Stomach smooth muscle (tissue), 2 donors: ENCODE results near the gene TYMP.
A peak's percentile ranks its signal among the peaks of the same experiment; 100 is the strongest.

Experiments
- H3K27ac ChIP-seq: one replicate; pipeline ENCODE4 v1.7.0; 2013; ENCODE audit warnings: mild to moderate bottlenecking, low read length, inconsistent platforms
- H3K27me3 ChIP-seq, 2 donors: one replicate each; pipeline ENCODE4 v1.7.0; 2013; ENCODE audit warnings: low read length in 2 of 2; ENCODE audit not compliant: insufficient read depth in 2 of 2, control insufficient read depth in 1 of 2
- H3K36me3 ChIP-seq, 2 donors: one replicate each; pipeline ENCODE4 v1.7.0; 2013; ENCODE audit warnings: low read length in 2 of 2; ENCODE audit not compliant: control insufficient read depth in 2 of 2, insufficient read depth in 2 of 2
- H3K4me1 ChIP-seq: one replicate; pipeline ENCODE4 v1.7.0; 2013; ENCODE audit warnings: low read length; ENCODE audit not compliant: control insufficient read depth, insufficient read depth
- H3K4me3 ChIP-seq, 2 donors: one replicate each; pipeline ENCODE4 v1.7.0; 2013; ENCODE audit warnings: low read length in 2 of 2
- H3K9ac ChIP-seq, 2 donors: one replicate each; pipeline ENCODE4 v1.7.0; 2013; ENCODE audit warnings: low read length in 2 of 2, mild to moderate bottlenecking in 1 of 2
- H3K9me3 ChIP-seq, 2 donors: one replicate each; pipeline ENCODE4 v1.7.0; 2013; ENCODE audit warnings: low read length in 2 of 2; ENCODE audit not compliant: control insufficient read depth in 2 of 2
- donor health status: healthy.
- donor health status: Pancreatic carcinoma.

The TYMP gene

DNA sequence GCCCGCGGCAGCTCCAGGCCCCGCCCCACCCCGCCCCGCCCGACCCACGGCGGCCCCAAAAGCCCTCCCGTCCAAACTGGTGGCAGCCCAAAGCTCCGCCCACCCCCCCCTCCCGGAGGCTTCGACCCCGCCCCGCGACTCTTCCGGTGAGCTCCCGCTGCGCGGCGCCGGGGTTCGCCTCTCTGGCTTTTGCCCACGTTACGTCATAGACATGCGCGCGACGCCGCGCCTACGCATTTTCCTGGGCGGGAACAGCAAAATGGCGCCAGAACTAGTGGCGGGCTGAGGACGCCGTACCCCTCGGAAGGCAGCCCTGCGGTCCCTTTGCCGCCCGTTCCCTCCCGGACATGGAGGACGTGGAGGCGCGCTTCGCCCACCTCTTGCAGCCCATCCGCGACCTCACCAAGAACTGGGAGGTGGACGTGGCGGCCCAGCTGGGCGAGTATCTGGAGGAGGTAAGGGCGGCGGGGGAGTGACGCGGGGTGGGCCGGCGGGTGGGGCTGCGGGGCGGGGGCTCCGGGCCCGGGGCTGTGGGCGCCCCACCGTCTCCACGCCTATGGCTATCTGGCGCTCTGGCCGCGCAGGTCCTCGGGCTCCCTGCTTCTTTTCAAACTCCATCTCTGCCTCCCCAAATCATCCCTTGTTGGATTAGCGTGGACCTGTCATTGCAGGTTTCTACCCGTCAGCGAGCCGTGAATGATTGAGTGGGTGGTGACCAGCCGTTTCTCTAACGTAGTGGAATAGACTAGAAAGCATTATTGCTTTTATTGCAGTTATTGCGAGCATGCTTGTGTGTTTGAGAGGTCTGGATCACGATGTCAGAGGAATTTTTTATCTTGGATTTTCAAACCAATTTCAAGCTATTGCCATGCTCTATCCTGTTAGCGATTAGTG lies 21.6 kb downstream of the TYMP start, which contains the start of gene NCAPH2:
TSS of gene NCAPH2 (plus strand) at position 234 of the 894 bp plus-strand sequence. CDS start at position 348, 114 bp downstream.
- peak within 1 kb of the TSS; percentile 89 to 94 for H3K9ac ChIP-seq
- H3K4me3 ChIP-seq, result peak within 1 kb of the TSS; percentile 93 to 98
- no peaks in the 10 kb centered on the region for H3K9me3 ChIP-seq
- peaks cover 11 to 16% of the 10 kb centered on the region in 2 donors for H3K36me3 ChIP-seq
- peaks cover 26% of the 10 kb centered on the region for H3K4me1 ChIP-seq
- peak within 1 kb of the TSS; percentile 85 for H3K27ac ChIP-seq
- H3K27me3 ChIP-seq, result no peaks in the 10 kb centered on the region

DNA sequence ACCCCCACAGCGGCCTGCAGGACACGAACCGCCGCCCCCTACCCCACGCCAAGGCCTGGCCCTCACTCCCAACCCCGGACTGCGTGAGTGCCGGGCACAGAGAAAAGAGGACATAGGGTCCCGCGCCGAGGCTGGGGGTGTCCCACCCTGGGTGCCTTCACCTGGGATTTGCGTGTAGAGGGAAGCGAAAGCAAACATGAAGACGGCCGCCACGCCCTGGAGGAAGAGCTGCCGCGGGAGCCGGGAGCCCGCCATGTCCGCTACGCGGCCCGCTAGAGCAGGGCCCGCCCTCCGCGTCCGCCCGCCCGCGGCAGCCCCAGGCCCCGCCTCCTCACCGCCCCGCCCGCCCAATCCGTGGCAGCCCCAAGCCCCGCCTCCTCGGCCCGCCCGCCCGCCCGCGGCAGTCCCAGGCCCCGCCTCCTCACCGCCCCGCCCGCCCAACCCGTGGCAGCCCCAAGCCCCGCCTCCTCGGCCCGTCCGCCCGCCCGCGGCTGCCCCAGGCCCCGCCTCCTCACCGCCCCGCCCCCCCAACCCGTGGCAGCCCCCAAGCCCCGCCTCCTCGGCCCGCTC lies 22.3 kb downstream of the TYMP start, which contains the start of gene LMF2:
TSS of gene LMF2 (minus strand) at position 282 of the 570 bp plus-strand sequence. CDS start at position 255, 27 bp downstream.
- Histone ChIP-seq H3K36me3 (peaks cover 18% of the 10 kb centered on the region in 2 donors), H3K9me3 (no peaks in the 10 kb centered on the region), H3K27ac (peak within 1 kb of the TSS; percentile 85), H3K4me1 (peaks cover 26% of the 10 kb centered on the region), H3K27me3 (no peaks in the 10 kb centered on the region), H3K9ac (peak within 1 kb of the TSS; percentile 89 to 94), H3K4me3 (peak within 1 kb of the TSS; percentile 93 to 98)

GRCh38 chr22:50506611-50507420 lies 23.0 kb downstream of the TYMP start:
- Histone ChIP-seq H3K27ac (peak overlapping the region; percentile 83), H3K9ac (peak overlapping the region; percentile 89 to 94), H3K27me3 (no peaks in the 10 kb centered on the region), H3K36me3 (peaks cover 14 to 22% of the 10 kb centered on the region in 2 donors), H3K9me3 (no peaks in the 10 kb centered on the region), H3K4me3 (peak overlapping the region; percentile 86 to 98), H3K4me1 (peaks cover 26% of the 10 kb centered on the region)

DNA sequence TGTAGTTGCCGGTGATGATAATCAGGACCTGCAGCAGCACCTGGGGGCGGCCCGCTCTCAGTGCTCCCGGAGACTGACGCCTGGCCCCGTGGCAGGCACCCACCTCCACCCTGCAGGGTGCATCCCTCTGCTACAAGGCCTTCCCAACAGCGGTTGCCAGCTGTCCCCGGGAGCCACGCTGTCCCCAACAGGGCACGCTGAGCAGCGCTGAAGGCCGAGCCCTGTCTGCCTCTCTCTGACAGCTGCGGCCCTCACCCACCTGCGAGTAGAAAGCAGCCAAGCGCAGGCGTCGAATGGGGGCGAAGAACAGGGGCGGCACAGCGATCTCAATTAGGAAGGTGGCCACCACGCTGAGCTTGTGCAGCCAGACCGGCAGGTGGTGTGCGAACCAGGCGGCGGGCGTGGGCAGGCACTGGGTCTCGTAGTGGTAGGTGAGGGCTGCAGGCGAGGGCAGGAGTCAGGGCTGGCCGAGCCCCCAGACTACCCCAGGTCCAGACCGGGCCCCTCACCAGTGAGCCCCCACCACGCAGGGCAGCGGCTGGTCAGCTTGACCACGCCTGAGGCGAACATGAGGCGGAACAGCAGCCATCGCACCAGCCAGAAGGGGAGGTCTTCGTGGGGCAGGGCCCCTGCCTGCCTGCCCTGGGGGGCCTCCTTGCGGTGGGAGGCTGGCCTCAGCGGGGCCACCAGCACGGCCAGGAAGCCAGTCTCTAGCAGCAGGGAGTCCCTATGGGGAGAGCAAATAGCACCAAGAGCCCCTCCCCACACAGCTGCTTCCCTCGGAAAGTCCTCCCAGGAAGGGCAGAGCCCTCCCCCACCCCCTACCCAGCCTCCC lies 23.8 kb downstream of the TYMP start:
- Histone ChIP-seq H3K27me3 (no peaks in the 10 kb centered on the region), H3K9me3 (no peaks in the 10 kb centered on the region), H3K36me3 (peaks cover 14 to 22% of the 10 kb centered on the region in 2 donors), H3K4me3 (peak overlapping the region; percentile 86 to 98), H3K9ac (peak overlapping the region in 1 of 2 donors; percentile 89), H3K4me1 (peaks cover 26% of the 10 kb centered on the region), H3K27ac (no peak overlapping the region)

- Histone ChIP-seq H3K36me3 (peaks cover 14 to 22% of the 10 kb centered on the region in 2 donors), H3K27ac (no peak overlapping the region), H3K4me3 (no peak overlapping the region), H3K9ac (no peak overlapping the region), H3K27me3 (no peaks in the 10 kb centered on the region), H3K9me3 (no peaks in the 10 kb centered on the region), H3K4me1 (peaks cover 26% of the 10 kb centered on the region)
These were observed 24.5 kb downstream of the TYMP start for GRCh38 chr22:50505276-50505775.

- no peaks in the 10 kb centered on the region for H3K27me3 ChIP-seq
- peaks cover 26% of the 10 kb centered on the region for H3K4me1 ChIP-seq
- no peaks in the 10 kb centered on the region for H3K9me3 ChIP-seq
- H3K27ac ChIP-seq, result no peak overlapping the region
- H3K9ac ChIP-seq, result no peak overlapping the region
- no peak overlapping the region for H3K4me3 ChIP-seq
- peaks cover 14 to 22% of the 10 kb centered on the region in 2 donors for H3K36me3 ChIP-seq
These were observed 25.2 kb downstream of the TYMP start for GRCh38 chr22:50504369-50505211.

DNA sequence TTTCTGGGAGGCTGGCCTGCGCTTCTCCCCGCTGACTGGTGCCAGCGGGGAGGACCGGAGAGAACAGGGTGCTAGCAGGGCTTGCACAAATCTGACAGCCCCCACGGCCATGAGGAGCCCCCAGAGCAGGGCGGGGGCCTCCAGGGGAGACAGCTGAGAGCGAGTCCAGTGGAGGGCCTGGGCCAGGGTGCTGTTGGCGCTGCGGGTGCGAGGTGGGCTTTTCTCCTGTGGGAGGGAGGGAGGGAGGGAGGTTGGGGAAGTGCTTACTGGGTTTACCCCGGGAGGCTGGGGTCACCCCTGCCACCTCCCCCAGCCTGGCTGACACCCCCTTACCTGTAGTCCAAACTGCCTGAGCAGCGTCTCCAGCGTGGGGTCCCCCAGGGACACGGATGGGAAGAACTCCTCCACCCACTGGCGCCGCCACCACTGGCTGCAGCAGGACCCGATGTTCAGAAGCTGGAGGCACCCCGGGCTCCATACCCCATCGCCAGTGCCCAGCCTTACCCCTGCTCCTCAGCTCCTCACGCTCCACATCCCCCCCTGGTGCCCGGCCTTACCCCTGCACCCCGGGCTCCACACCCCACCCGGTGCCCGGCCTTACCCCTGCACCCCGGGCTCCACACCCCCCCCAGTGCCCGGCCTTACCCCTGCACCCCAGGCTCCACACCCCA lies 26.2 kb downstream of the TYMP start:
- Histone ChIP-seq H3K27me3 (no peaks in the 10 kb centered on the region), H3K4me3 (no peak overlapping the region), H3K9me3 (no peaks in the 10 kb centered on the region)

DNA sequence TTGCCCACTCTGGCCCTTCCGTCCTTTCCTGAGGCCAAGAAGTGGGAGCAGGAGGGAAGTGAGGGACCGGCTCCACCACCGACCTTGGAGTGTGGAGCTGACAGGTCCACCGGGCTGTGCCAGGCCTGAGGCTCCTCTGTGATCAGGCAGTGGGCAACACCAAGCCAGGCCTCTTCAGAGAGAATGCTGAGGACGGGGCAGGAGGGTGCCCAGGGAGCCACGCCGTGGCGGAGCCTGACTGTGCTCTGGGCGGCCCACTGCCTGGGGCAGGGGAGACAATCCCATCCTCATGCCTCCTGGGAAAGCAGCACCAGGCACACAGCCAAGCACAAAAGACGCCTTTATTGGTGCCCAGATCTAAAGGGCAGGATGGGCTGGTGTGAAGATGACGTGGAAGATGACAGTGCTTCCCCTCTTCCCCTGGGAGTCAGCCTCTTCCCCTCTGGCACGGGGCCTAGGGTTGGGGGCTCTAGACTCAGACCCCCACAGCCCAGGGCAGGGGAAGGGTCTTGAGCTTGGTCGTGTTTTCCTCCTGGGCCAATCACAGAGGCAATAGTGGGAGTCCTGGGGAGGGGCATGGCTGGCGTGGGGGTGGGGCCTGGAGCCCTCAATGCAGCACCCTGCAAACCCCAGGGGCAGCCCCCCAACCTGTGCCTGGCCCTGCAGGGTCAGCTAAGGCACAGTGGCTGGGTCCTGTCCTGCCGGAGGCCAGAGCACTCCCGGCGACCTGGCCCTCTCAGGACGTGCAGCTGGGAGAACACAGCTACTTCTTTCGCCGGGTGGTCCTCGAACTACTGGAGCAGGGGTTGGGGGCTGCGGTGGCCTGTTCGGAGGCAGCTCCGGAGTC lies 27.0 kb downstream of the TYMP start:
- Histone ChIP-seq H3K36me3 (peaks cover 14 to 22% of the 10 kb centered on the region in 2 donors), H3K4me1 (peaks cover 18% of the 10 kb centered on the region), H3K9ac (no peak overlapping the region), H3K4me3 (no peak overlapping the region), H3K27ac (no peak overlapping the region), H3K27me3 (no peaks in the 10 kb centered on the region), H3K9me3 (no peaks in the 10 kb centered on the region)

More for the DNA sequence above, 26.2 kb downstream of the TYMP start:
- Histone ChIP-seq H3K27ac (no peak overlapping the region), H3K9ac (no peak overlapping the region), H3K36me3 (peaks cover 14 to 22% of the 10 kb centered on the region in 2 donors), H3K4me1 (peaks cover 18% of the 10 kb centered on the region)
